Keratinocyte (primary cell): Measurements from ENCODE around the gene TMPRSS3. TPM values are rescaled to one million over a fixed set of nuclear protein-coding genes. Genes with fewer than 3 reads are reported as not detected.

Source experiments
- DNase-seq: peaks from one replicate; pipeline ENCODE4 v3.0.0-alpha.2; 2011; ENCODE audit warnings: low read depth, missing footprints, low spot score
- FAIRE-seq: peaks from 2 replicates; lab custom pipeline; 2011; peaks lifted over from hg19 to GRCh38; lab: Jason Lieb, UNC
- H2AFZ ChIP-seq: 2 replicates; pipeline ENCODE4 v1.6.0; 2012; ENCODE audit warnings: low read length, control low read depth, inconsistent platforms; ENCODE audit not compliant: control insufficient read depth
- H3K27ac ChIP-seq: 2 replicates; pipeline ENCODE4 v1.5.1; 2011; ENCODE audit warnings: low read length; ENCODE audit not compliant: control insufficient read depth, insufficient read depth
- H3K27me3 ChIP-seq: 3 replicates; pipeline ENCODE4 v1.6.0; 2011; ENCODE audit warnings: low read length; ENCODE audit not compliant: control insufficient read depth, insufficient read depth; ENCODE audit errors: extremely low read depth
- H3K36me3 ChIP-seq, 2 experiments: 2 replicates in 1 of 2; 3 replicates in 1 of 2; pipeline ENCODE4 v1.5.1; 2011; ENCODE audit warnings: low read length in 2 of 2, mild to moderate bottlenecking in 1 of 2; ENCODE audit not compliant: control insufficient read depth in 2 of 2, insufficient read depth in 2 of 2; ENCODE audit errors: extremely low read depth in 1 of 2
- H3K4me1 ChIP-seq: 3 replicates; pipeline ENCODE4 v1.5.1; 2011; ENCODE audit warnings: low read length; ENCODE audit not compliant: control insufficient read depth, insufficient read depth; ENCODE audit errors: extremely low read depth
- H3K4me2 ChIP-seq: 3 replicates; pipeline ENCODE4 v1.6.0; 2011; ENCODE audit warnings: low read depth, low read length; ENCODE audit not compliant: control insufficient read depth, insufficient read depth; ENCODE audit errors: extremely low read depth
- H3K4me3 ChIP-seq, 3 experiments: fragments of 200-600 bp in 1 of 3; sonication (generic) in 1 of 3; 2 replicates in 2 of 3; 3 replicates in 1 of 3; pipeline ENCODE4 v1.5.1; 2011 to 2016; ENCODE audit warnings: low read length in 3 of 3, mild to moderate bottlenecking in 3 of 3, control low read depth in 2 of 3, inconsistent platforms in 1 of 3, low read depth in 1 of 3, mixed read lengths in 1 of 3, mixed run types in 1 of 3, moderate library complexity in 1 of 3; ENCODE audit not compliant: control insufficient read depth in 2 of 3, insufficient read depth in 2 of 3; ENCODE audit errors: extremely low read depth in 1 of 3
- H3K79me2 ChIP-seq: 2 replicates; pipeline ENCODE4 v1.6.0; 2012; ENCODE audit warnings: low read length; ENCODE audit not compliant: control insufficient read depth, insufficient read depth
- H3K9ac ChIP-seq: 3 replicates; pipeline ENCODE4 v1.6.0; 2011; ENCODE audit warnings: low read length; ENCODE audit not compliant: control insufficient read depth, insufficient read depth; ENCODE audit errors: extremely low read depth
- H3K9me1 ChIP-seq: 3 replicates; pipeline ENCODE4 v1.6.0; 2011; ENCODE audit warnings: low read length; ENCODE audit not compliant: control insufficient read depth, insufficient read depth; ENCODE audit errors: extremely low read depth
- H3K9me3 ChIP-seq: 2 replicates; pipeline ENCODE4 v1.5.1; 2012; ENCODE audit warnings: low read depth, low read length; ENCODE audit not compliant: control insufficient read depth
- H4K20me1 ChIP-seq: 3 replicates; pipeline ENCODE4 v1.6.0; 2011; ENCODE audit warnings: low read length; ENCODE audit not compliant: control insufficient read depth, insufficient read depth; ENCODE audit errors: extremely low read depth
- CTCF ChIP-seq, 3 experiments: IDR thresholded peaks in 1 of 3; conservative IDR thresholded peaks in 1 of 3; optimal IDR thresholded peaks in 1 of 3; 2 replicates in 2 of 3; 3 replicates in 1 of 3; pipeline versions ENCODE3 to v1.5.1; 2011; ENCODE audit warnings: low read length in 3 of 3, mild to moderate bottlenecking in 3 of 3, moderate library complexity in 2 of 3, control low read depth in 1 of 3, inconsistent platforms in 1 of 3; ENCODE audit not compliant: insufficient read depth in 2 of 3; ENCODE audit errors: extremely low read depth in 1 of 3
- EZH2 ChIP-seq: IDR thresholded peaks from one replicate; pipeline ENCODE4 v1.6.1; 2012; ENCODE audit warnings: inconsistent platforms, mild to moderate bottlenecking, low read length, moderate library complexity
- dilution Hi-C: fragments of 300-500 bp; cut with MboI; formaldehyde crosslinking; loops from one replicate; pipeline ENCODE4 v1.7.0; 2020; ENCODE audit warnings: low sequenced_read_pairs; ENCODE audit not compliant: extremely low pct_ligation_motif_present
- polyA plus RNA-seq, 5 experiments: library from polyadenylated mRNA; depleted of rRNA in 3 of 5; stranded (reverse) in 3 of 5; stranded (forward) in 1 of 5; unstranded in 1 of 5; fragments of >200 nt; gene quantifications; 1 replicate in 1 of 5; 2 replicates in 3 of 5; 3 replicates in 1 of 5; pipeline versions ENCODE4 v1.2.1 to v1.2.3, GENCODE V29; 2011 to 2012; ENCODE audit warnings: missing spikeins in 2 of 5, low read depth in 1 of 5, low replicate concordance in 1 of 5

TMPRSS3 gene
- polyA plus RNA-seq, 1 donor (not counting 4 experiments of a cell fraction or from before 2014, with no cell fraction given) = not detected

DNA sequence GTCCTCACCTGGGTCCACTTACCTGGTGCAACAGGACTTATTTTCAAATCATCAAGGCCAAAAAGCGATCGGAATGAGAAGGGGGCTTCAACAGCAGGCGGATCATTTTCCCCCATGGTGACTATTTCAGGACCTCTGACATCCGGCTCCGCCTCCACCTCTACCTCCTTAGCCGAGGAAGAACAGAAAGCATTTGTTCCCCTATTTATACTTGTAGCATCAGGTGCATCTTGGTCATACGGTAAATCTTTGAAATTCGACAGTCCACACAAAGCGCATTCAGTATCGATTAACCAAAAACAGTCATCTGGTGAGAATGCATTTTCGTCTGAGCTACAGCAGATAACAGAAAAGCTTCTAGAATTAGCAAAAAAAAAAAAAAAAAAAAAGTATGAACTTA is 550 bp downstream of the TMPRSS3 start:
- no peak overlapping the region for H3K27ac ChIP-seq
- H3K9ac ChIP-seq = no peak overlapping the region
- no peak overlapping the region for H3K4me3 ChIP-seq
- H3K4me1 ChIP-seq = peaks cover 6% of the 10 kb centered on the region
- no peak for DNase-seq
- TF ChIP-seq CTCF (optimal IDR thresholded peaks at IDR 0.05 in 1 of 3, IDR thresholded peaks at IDR 0.05 in 1 of 3, conservative IDR thresholded peaks at IDR 0.05 in 1 of 3; ENCODE audit: extremely low read depth in 1 of 3, insufficient read depth in 2 of 3, low read length in 3 of 3) (no peak), EZH2 (no peak)
- dilution Hi-C loops = no loop called here
- H3K9me1 ChIP-seq = no peaks in the 10 kb centered on the region
- H3K27me3 ChIP-seq = peaks cover 11% of the 10 kb centered on the region
- no peak overlapping the region for H2AFZ ChIP-seq
- H3K4me2 ChIP-seq = no peak overlapping the region
- H3K36me3 ChIP-seq = no peaks in the 10 kb centered on the region
- no peaks in the 10 kb centered on the region for H4K20me1 ChIP-seq
- no peak for FAIRE-seq
- H3K79me2 ChIP-seq = no peaks in the 10 kb centered on the region
- no peaks in the 10 kb centered on the region for H3K9me3 ChIP-seq

DNA sequence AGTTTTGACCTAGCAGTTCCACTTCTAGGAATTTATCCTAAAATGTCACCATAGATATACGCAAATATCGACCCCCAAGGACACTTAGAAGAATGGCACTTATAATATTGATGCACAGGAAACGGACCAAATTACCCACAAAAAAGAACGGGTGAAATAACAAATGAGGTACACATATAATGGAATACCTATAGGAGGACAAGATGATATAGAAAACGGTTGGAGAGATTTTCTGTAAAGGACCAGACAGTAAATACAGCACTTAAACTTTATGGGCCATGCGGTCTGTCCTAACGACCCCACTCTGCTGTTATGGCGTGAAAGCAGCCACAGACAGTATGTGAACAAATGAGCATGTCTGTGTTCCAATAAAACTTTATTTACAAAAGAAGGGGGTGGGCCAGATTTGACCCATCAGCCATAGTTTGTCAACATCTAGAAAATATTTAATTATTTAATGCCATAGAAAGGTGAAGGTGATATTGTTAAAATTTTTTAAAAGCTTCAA is 2.4 kb downstream of the TMPRSS3 start:
- no peak overlapping the region for H3K4me3 ChIP-seq
- no peaks in the 10 kb centered on the region for H3K36me3 ChIP-seq
- no peaks in the 10 kb centered on the region for H3K79me2 ChIP-seq
- TF ChIP-seq EZH2 (no peak), CTCF (optimal IDR thresholded peaks at IDR 0.05 in 1 of 3, IDR thresholded peaks at IDR 0.05 in 1 of 3, conservative IDR thresholded peaks at IDR 0.05 in 1 of 3; ENCODE audit: extremely low read depth in 1 of 3, insufficient read depth in 2 of 3, low read length in 3 of 3) (no peak)
- no peak overlapping the region for H3K9ac ChIP-seq
- H3K9me3 ChIP-seq = no peaks in the 10 kb centered on the region
- H3K27ac ChIP-seq = no peak overlapping the region
- H3K4me1 ChIP-seq = peaks cover 6% of the 10 kb centered on the region
- DNase-seq (no peak), FAIRE-seq (no peak)
- dilution Hi-C loops = no loop called here
- no peaks in the 10 kb centered on the region for H4K20me1 ChIP-seq
- peaks cover 11% of the 10 kb centered on the region for H3K27me3 ChIP-seq
- H2AFZ ChIP-seq = no peak overlapping the region
- no peak overlapping the region for H3K4me2 ChIP-seq
- no peaks in the 10 kb centered on the region for H3K9me1 ChIP-seq
